HG02678 (cell line): Measurements from ENCODE around the gene CHAD.
"Not testable (repeated sequence)": the region's sequence is repeated elsewhere in the genome, so short reads cannot be mapped to it uniquely, and the experiment has no call there.

Experiments used
- ATAC-seq: cut with Tn5 transposase; IDR thresholded peaks from one replicate; pipeline ENCODE4 v1.9.1; 2021; ENCODE audit warnings: mild to moderate bottlenecking, moderate library complexity; ENCODE audit not compliant: unreplicated experiment

CHAD gene

DNA sequence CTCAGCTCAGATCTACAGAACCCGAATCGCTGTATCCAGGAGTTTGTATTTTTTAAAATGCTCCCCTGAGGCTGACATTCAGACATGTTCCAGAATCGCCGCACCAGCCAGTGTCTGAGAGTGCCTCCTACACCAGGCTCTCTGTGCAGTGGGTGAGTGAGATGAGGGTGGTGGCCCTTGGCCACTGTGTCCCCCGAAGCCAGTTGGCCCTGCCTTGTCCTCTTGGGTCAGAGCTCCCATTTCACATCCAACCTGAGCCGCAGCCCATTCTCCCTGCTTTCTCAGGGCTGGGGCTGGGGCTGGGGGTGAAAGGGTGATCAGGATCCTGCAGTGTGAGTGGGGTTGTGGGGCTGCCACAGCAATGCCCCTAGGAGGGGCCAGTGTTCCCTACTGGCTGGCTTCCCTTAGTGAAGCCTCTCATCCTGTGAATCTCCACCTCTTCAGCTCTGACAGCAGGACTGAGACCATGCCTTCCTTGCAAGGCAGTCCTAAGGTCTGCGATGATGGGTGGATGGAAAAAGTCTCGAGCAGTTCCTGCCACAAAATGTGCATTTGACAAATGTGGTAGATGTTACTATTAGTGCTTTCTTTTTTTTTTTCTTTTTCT is 26.6 kb upstream of the CHAD start:
- ATAC-seq, result no peak

DNA sequence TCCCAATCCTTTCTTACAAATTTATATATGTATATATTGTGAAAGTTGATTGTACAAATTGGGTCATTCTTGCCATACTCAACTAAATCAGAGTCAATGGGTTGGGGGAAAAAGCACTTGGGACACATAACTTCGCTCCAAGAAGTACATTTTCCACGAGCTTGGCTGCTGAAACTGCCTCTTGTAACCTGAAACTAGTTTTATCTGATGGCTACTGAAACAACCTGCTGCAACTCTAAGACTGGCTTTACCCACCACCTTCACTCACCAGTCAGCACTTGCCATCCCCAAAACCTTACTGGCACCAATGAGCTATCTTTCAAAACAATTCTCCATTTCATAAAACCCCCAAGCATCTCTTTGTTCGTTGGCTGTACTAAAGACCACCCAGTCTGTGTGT is 25.1 kb upstream of the CHAD start:
- no peak for ATAC-seq

DNA sequence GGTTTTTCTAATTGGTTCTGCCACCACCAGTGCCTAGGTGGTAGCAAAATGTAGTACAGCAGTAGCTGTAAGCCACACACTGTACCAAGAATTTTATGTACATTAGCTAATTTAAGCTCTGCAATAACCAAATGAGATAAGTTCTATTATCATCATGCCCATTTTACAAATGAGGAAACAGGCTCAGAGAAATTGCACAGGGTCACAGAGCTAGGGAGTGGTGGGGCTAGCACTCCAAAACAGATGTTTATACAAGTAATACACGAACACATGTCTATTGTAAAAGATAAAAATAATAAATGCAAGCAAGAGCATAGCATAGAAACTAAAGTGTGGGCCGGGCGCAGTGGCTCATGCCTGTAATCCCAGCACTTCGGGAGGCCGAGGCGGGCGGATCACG is 23.5 kb upstream of the CHAD start:
- no peak for ATAC-seq

DNA sequence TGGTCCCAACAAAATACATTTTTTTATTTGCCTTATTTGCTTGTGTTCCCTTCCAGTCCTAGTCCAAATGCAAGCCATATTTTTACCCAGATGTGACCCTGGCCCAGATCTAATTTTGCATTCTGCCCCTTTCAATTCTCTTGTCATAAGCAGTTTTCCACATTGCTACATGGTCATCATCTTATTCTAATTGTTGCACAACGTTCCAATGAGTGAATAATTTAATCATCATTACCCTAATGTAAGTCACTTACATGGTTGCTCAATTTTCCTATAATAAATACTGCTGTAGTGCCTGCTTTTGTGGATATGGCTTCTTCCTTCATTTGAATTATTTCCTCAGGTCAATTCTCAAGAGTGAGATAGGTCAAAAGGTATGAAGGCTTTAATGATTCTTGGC is 22.8 kb upstream of the CHAD start:
- no peak for ATAC-seq

DNA sequence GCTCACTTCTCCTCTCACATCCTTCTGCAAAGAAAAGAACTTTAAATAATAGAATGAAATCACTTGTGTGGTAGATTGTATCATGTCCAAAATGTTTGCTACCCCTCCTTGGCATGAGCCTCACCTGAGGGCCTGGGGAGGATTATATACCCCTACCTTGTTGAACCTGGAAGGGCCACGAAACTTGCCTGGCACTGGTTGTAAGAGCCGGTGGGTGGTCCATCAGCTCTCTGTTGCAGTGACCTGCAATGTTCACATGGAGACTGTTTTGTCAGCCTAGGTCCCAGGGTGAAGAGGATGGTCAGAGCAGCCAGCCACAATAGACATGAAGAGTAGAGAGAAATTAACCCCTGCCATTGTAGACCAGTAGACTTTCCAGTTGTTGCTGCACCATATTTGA is 20.2 kb upstream of the CHAD start:
- no peak for ATAC-seq

DNA sequence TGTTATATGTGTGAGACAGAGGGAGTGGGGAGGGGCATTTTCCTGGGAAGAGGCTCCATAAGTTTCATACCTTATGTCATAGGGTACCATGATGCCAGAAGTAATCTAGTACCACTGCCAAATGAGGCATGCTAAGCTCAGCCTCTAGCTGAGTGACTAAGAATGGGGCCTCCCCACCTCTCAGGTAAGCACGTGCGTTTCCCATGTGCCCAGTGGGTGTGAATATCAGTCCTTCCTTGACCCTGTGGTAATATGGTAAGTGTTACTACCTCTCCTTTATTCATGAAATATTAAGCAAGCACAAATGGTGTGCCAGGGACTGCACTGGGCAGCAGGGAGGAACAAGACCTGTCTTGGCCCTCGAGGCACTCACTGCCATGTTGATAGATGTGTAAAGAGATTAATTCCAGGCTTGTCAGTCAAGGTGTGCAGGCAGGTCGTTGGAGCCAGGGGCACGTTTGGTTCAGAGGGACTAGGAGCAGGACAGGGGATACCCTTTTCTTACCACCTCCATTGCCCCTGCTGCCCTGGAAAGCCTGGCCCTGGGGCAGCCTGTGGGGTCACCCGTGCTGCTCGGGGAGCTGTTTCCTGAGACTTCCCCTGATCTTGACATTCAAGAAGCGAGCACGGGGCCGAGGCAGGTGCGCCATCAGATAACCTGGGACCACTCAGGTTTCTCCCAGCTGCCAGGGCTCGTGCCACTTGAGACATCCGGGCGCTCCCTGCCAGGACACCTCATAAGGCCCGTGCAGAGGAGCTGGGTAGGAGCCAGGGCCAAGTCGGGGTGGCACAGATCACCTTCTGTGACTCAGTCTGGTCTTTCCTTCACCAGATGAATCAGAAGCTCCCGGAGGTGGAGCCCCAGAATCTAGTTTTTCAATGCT is 18.8 kb upstream of the CHAD start:
- ATAC-seq, result no peak

DNA sequence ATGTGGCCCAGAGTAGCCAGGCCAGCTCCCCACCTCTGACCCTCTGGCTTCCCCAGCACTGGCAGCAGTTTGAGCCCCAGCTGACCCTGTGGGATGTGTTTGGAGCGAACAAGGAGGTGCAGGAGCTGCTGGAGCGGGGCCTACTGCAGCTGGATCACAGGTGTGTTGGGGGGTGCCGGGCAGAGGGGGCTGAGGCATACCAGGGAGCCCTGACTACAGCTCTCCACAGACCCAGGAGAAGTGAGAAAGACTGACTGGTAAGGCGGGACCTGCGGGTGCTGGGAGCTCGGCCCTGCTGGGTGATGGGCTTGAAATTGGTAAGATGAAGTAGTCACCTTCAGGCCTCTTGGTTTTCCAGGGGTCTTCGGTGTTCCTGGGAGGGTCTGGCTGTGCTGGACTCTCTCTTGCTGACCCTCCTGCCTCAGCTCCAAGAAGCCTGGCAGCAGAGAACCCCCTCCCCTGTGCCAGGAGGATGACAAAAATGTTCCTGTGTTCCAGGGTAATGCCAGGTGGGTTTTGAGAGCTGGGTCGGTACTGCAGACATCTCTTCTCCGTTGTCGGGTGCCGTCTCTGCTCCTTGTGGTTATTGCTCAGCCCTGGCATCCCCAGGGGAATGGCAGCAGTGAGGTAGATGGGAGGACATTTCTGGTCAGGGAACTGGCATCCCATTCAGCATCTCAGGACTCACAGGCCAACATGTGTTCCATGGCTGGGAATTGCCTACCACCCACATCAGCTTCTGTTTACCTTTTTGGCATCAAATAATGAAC is 15.9 kb upstream of the CHAD start:
- ATAC-seq, result no peak

DNA sequence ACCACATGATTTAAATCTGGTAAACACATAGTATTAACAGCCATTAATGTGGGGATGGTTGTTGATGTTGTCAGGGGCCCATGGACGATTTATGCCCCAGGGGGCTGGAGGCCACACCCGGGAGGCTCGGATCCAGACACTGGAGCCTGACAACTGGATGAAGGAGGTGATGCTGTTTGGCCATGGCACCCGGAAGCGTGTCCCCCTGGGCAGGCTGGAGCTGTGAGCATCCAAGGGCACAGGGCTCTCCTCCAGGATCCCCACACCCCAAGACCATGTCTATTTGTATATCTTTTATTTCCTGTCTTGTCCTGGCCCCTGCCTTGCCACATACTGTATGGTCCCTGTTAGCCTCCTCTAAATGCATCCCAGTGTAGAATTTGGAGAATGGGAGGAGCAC is 14.6 kb upstream of the CHAD start:
- ATAC-seq, result no peak

DNA sequence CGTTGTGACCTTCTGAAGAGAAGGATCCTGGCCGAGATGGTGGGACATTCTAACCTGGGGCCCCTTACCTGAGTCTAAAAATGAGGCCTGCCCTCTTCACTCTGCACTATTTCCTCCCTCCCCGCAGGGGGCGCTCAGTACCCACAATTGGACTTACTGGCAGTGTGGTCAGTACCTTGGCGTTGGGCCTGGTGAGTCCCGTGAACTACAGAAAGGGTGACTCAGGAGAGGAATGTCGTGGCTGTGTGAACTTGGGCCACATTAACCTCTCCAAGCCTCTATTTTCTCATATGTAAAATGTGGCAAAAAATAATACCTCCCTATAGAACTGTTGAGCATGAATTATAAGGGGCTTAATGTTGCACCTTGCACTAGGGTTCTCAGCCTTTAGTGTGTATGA is 13.8 kb upstream of the CHAD start:
- no peak for ATAC-seq

DNA sequence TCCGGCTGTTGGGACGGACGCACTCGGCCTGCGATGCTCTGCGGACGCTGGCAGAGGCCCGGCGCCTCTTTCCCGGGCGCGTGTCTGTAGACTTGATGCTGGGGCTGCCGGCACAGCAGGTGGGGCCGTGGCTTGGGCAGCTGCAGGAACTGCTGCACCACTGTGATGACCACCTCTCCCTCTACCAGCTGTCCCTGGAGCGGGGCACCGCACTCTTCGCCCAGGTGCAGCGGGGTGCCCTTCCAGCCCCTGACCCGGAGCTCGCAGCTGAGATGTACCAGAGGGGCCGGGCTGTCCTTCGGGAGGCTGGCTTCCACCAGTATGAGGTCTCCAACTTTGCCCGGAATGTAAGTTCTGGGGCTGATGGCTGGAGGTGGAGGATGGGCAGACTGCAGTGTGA is 13.4 kb upstream of the CHAD start:
- no peak for ATAC-seq

DNA sequence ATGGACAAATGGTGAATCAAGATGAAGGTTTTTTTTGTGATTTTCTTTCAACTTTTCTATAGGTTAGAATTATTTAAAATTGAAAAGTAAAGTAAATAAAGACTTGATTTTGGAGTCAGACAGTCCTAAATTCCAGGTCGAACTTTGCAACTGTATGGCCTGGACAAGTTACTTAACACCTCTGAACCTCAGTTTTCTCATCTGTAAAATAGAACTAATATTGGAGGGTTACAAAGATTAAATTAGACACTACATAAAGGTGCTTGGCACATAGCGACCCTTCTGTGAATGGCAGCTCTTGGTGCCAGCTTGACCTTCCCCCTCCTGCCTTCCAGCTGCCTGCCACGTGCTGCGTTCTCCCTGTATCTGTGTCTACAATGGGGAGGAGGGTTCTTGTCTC is 13.0 kb upstream of the CHAD start:
- ATAC-seq, result no peak

DNA sequence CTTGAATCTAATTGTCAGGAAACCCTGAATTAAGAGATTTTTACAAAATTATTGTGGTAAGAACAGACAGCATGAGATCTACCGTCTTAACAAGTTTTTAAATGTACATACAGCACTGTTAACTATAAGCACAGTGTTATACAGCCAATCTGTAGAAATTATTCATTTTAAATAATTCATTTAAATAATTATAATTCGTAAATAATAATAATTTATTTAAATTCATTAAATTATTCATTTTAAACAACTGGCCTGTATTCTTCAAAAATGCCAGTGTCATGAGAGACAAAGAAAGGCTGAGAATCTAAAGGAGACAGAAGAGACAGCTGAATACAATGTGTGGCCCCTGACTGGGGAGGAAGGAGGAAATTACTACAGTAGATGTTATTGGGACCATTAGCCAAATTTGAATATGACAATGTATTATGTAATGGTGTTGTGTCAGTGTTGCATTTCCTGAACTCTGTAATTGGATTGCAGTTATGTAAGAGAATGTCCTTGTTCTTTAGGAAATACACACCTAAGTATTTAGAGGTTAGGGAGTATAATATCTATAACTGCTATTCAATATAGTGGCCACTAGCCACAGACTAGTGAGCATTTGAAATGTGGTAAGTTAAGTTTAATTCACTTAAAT is 12.3 kb upstream of the CHAD start:
- no peak for ATAC-seq

DNA sequence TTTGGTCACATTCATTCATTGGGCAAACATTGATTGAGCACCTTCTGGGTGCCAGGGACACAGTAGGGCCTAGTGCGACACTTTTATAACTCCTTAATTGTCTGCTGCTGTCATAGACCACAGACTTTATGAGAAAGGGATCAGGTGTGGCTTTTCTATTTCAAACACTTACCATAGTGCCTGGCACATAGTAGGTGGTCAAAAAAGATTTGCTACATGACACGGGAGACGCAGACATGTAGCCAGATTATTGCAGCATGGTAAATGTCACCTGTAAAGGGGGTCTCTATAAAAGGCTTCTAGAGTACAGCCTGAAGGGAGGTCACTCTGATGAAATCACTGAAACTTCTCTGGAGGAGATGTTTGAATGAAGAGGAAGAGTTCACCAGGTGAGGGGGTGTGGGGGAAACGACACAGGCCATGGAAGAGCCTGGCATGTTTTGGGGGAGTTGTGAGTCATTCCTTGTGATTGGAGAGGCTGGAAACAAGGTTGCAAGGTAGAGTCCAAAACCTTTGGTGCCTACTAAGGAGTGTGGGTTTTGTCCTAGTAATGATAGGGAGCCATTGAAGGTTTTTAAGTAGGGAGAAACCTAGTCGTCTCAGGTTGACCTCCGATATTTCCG is 11.6 kb upstream of the CHAD start:
- no peak for ATAC-seq

DNA sequence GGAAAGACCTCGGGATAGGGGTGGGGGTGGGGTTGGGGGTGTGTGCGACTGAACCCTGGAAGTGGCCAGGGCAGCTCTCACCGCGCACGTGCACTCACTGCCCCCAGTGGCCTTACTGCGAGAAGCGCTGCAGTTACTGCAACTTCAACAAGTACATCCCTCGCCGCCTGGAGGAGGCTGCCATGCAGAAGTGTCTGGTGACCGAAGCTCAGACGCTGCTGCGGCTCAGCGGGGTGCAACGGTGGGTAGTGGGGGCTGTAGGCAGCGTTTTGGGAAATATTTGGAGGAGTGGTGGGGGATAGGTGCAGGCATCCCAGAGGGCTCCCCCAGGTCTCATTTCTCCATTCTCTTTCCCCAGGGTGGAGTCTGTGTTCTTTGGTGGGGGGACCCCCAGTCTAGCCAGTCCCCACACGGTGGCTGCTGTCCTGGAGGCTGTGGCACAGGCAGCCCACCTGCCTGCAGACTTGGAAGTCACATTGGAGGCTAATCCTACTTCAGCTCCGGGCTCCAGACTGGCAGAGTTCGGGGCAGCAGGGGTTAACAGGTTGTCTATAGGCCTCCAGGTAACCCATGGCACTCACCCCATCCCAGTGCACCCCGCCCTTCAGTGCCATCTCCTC is 11.0 kb upstream of the CHAD start:
- ATAC-seq, result no peak

DNA sequence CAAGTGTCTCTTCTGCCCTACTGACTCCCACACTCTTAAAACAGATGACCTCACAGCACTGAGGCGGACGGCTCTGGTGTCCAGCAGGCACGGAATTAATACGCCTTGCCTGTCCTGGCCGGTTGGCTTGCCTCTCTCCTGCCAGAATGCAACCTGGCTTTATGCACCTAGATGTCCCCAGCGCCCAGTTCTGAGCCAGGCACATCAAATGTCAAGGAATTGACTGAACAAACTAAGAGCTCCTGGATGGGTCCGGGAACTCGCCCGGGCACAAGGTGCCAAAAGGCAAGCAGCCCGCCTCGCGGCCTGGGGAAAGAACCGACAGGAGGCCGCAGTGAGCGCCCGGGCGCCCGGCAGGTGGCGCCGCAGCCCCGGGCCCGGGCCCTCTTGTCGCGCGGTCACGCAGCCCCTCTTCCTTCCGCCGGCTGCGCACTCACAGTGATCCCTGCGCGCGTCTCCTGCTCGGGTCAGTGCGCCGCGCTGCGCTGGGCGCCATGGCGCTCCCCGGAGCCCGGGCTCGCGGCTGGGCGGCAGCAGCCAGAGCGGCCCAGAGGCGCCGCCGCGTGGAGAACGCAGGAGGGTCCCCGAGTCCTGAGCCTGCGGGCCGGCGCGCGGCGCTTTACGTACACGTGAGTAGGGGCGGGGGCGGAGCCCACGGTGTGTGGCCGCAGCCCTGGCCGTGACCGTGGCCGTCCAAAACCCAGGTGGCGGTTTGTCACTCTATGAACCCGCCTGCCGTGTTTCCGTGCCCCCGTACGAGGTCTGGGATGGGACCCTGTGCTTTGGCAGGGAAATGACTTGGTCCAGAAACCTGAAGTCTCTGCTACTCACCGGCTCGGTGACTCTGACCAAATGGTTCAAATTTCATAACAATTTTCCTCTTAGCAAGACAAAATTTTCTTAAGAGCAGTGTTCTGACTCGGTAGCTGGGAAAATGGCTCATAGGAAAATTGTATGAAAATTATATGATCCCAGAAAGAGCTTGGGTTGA is 10.0 kb upstream of the CHAD start, which contains the start of gene RSAD1:
Gene RSAD1, plus strand, starts transcription at position 470 of the 991 bp plus-strand sequence. Its CDS starts 25 bp downstream, at position 495.
- ATAC-seq, result peak; percentile 92

DNA sequence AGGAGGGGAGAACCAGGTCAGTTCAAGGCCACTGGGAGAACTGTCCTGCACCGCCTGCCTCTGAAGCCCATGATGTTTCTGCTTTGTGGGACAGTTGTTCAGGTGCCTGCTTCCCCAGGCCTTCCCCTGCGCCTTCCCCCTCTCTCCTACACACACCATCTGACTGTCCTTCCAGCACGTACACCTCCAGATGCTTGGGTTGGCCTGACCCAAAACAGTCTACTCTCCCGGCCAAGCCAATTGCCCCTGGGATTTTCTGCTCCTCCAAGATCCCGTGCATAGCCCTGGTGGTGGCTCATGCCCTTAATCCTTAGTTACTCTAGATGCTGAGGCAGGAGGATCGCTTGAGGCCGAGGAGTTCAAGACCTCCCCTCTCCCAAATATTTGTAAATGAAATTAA is 9.3 kb upstream of the CHAD start:
- ATAC-seq, result no peak

DNA sequence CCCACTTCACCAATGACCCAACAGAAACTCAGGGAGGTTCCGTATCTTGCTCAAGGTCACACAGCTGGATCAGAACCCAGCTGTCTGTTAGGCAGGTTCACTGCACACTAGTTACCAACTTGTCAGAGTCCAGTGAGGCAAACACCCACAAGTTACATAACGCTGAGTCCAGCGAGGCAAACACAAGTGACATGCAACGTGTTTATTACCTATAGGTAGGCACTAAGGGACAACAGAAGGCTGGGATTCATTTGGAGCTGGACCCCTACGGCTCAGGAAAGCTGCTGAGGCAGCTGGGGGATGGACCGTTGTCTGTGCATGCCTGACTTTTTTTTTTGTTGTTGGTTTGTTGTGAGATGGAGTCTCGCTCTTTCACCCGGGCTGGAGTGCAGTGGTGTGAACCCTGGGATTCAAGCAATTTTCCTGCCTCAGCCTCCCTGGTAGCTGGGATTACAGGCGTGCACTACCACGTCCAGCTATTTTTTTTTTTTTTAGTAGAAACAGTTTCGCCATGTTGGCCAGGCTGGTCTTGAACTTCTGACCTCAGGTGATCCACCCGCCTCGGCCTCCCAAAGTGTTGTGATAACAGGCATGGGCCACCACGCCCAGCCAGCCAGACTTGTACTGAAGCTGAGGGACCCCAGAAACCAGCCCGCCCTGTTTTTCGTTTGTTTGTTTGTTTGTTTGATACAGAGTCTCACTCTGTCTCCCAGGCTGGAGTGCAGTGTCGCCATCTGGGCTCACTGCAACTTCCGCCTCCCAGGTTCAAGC is 8.1 kb upstream of the CHAD start:
- no peak for ATAC-seq

DNA sequence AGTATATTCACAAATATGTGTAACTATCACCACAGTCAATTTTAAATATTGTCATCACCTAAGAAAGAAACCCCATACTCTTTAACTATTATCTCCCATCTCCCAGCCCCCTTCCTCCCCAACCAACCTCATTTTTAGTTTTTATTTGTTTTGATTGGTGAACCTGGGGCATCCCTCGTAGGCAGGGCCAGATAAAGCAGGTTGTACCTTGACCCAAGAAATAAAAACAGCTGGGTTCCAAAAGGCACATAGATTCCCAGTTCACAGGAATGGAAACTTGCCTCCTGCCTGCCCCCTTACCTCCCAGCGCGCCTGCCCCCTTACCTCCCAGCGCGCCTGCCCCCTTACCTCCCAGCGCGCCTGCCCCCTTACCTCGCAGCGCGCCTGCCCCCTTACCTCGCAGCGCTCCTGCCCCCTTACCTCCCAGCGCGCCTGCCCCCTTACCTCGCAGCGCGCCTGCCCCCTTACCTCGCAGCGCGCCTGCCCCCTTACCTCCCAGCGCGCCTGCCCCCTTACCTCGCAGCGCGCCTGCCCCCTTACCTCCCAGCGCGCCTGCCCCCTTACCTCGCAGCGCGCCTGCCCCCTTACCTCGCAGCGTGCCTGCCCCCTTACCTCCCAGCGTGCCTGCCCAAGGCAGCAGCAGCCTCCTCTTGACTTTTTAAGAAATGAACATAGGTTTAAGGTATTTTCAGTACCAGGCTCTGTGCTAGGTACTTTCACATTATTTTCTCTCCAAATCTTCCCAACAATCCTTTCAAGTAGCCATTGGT is 7.3 kb upstream of the CHAD start:
- ATAC-seq, result not testable (repeated sequence)
